Smooth muscle cell (in vitro differentiated cells): ENCODE results near the gene SLC39A11. TPM values are rescaled to one million over a fixed set of nuclear protein-coding genes. Genes with fewer than 3 reads are reported as not detected.
"Not testable (repeated sequence)": the region's sequence is repeated elsewhere in the genome, so short reads cannot be mapped to it uniquely, and the experiment has no call there.

Source experiments
- DNase-seq: peaks from one replicate; lab custom pipeline; 2025; ENCODE audit not compliant: unreplicated experiment; lab: John Stamatoyannopoulos, UW
- H2AFZ ChIP-seq: fragments of 200-600 bp; sonication (generic); 2 replicates; pipeline ENCODE4 v1.6.0; 2016; ENCODE audit warnings: antibody characterized with exemption, low read depth, mild to moderate bottlenecking
- H3F3A ChIP-seq: fragments of 200-600 bp; sonication (generic); 2 replicates; pipeline ENCODE4 v1.6.0; 2017; ENCODE audit warnings: antibody characterized with exemption, low read depth
- H3K27ac ChIP-seq: fragments of 200-600 bp; sonication (generic); 2 replicates; pipeline ENCODE4 v1.5.1; 2016; ENCODE audit warnings: low read depth, mild to moderate bottlenecking
- H3K27me3 ChIP-seq: fragments of 200-600 bp; sonication (generic); 2 replicates; pipeline ENCODE4 v1.6.1; 2016; ENCODE audit warnings: low read depth, mild to moderate bottlenecking
- H3K36me3 ChIP-seq: fragments of 200-600 bp; sonication (generic); 2 replicates; pipeline ENCODE4 v1.5.1; 2016; ENCODE audit warnings: low read depth
- H3K4me1 ChIP-seq: fragments of 200-600 bp; sonication (generic); 2 replicates; pipeline ENCODE4 v1.5.1; 2016; ENCODE audit warnings: low read depth
- H3K4me2 ChIP-seq: fragments of 200-600 bp; sonication (generic); 2 replicates; pipeline ENCODE4 v1.6.0; 2016; ENCODE audit warnings: mild to moderate bottlenecking
- H3K4me3 ChIP-seq: fragments of 200-600 bp; sonication (generic); 2 replicates; pipeline ENCODE4 v1.5.1; 2016; ENCODE audit warnings: mild to moderate bottlenecking
- H3K79me2 ChIP-seq: fragments of 200-600 bp; sonication (generic); 2 replicates; pipeline ENCODE4 v1.6.0; 2016; ENCODE audit warnings: low read depth, mild to moderate bottlenecking
- H3K9ac ChIP-seq: fragments of 200-600 bp; sonication (generic); 2 replicates; pipeline ENCODE4 v1.6.0; 2016; ENCODE audit warnings: low read depth
- H3K9me3 ChIP-seq: fragments of 200-600 bp; sonication (generic); replicated peaks from 2 replicates; pipeline ENCODE4 v1.5.1; 2016; ENCODE audit warnings: low read depth
- H4K20me1 ChIP-seq: fragments of 200-600 bp; sonication (generic); 2 replicates; pipeline ENCODE4 v1.6.0; 2016; ENCODE audit warnings: low read depth
- WGBS: methylation state at CpG from one replicate; pipeline ENCODE4 v1.1.7; 2016; ENCODE audit warnings: low lambda C conversion rate; 5-methylcytosine and 5-hydroxymethylcytosine counted together
- polyA plus RNA-seq: library from polyadenylated mRNA; unstranded; fragments of >200 nt; fragmentation: Nextera tagmentation; extraction: Ambion mirVana; gene quantifications from 2 replicates; pipeline ENCODE4 v1.2.1, GENCODE V29; 2016
- total RNA-seq: library from RNA; depleted of rRNA; stranded (reverse); fragments of >200 nt; gene quantifications from 2 replicates; pipeline ENCODE4 v1.2.3, GENCODE V29; 2014
- TF ChIP-seq, protein P1 (sequence below): fragments of 200-600 bp; sonication (generic); IDR thresholded peaks from 2 replicates; pipeline ENCODE4 v1.5.1; 2017; ENCODE audit warnings: borderline replicate concordance, mild to moderate bottlenecking, antibody characterized with exemption; ENCODE audit not compliant: insufficient read depth, poor library complexity, severe bottlenecking

Gene SLC39A11
- total and polyA plus RNA-seq, 2 experiments from 2014 or later: 9.2 to 36.7 TPM

DNA sequence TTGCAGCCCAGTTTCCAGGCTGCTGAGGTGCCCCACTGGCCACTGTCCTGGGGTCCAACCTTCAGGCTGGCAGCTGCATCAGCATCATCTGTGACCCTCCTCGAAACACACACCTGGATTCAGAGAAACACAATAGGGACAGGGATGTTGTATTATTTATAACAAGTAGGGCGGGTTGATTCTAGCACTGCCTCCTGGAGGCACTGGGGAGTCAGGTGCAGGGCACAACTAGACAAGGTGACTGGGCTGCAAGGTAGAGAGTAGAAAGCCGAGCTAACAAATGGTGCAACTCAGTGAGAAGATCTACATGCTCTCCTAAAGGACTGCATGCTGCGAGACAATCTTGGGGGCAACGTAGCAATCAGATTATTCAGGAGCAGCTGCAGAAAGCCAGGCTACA is 317.3 kb downstream of the SLC39A11 start:
- H3K27ac ChIP-seq: no peak overlapping the region
- no peaks in the 10 kb centered on the region for H3K9me3 ChIP-seq
- no peak overlapping the region for H3K4me3 ChIP-seq
- no peaks in the 10 kb centered on the region for H3F3A ChIP-seq
- H3K27me3 ChIP-seq: no peaks in the 10 kb centered on the region
- no peak overlapping the region for H2AFZ ChIP-seq
- H3K4me1 ChIP-seq: no peaks in the 10 kb centered on the region
- TF ChIP-seq, protein P1, sequence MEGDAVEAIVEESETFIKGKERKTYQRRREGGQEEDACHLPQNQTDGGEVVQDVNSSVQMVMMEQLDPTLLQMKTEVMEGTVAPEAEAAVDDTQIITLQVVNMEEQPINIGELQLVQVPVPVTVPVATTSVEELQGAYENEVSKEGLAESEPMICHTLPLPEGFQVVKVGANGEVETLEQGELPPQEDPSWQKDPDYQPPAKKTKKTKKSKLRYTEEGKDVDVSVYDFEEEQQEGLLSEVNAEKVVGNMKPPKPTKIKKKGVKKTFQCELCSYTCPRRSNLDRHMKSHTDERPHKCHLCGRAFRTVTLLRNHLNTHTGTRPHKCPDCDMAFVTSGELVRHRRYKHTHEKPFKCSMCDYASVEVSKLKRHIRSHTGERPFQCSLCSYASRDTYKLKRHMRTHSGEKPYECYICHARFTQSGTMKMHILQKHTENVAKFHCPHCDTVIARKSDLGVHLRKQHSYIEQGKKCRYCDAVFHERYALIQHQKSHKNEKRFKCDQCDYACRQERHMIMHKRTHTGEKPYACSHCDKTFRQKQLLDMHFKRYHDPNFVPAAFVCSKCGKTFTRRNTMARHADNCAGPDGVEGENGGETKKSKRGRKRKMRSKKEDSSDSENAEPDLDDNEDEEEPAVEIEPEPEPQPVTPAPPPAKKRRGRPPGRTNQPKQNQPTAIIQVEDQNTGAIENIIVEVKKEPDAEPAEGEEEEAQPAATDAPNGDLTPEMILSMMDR: no peak
- H4K20me1 ChIP-seq: no peaks in the 10 kb centered on the region
- no peak for DNase-seq
- no peaks in the 10 kb centered on the region for H3K36me3 ChIP-seq
- H3K79me2 ChIP-seq: no peaks in the 10 kb centered on the region
- H3K9ac ChIP-seq: no peak overlapping the region
- 94% methylated on average over 5 of the region's 5 CpGs for WGBS
- no peak overlapping the region for H3K4me2 ChIP-seq

DNA sequence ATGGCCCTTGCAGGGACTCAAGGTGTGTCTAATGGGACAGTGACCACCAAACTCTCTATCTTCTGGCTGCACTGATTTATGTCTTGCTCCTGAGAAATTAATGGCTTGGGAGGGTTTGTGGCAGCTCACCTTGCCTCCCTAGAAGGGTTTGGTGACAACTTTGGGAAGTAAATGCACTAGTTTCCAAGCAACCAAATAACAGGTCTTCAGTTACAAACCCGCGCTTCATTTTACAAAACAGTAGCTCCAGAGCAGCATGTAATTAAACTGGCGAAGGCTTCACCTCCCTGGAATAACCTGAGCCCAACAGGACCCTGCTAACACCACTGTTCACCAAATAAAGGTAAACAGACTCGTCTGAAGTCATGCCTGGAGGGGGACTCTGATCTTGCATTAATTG is 318.3 kb downstream of the SLC39A11 start:
- Histone ChIP-seq H3F3A (no peaks in the 10 kb centered on the region), H3K79me2 (no peaks in the 10 kb centered on the region), H3K9ac (no peak overlapping the region), H3K4me1 (no peaks in the 10 kb centered on the region), H3K27me3 (no peaks in the 10 kb centered on the region), H3K27ac (no peak overlapping the region), H2AFZ (no peak overlapping the region), H3K9me3 (no peaks in the 10 kb centered on the region), H3K4me3 (no peak overlapping the region), H4K20me1 (no peaks in the 10 kb centered on the region), H3K36me3 (no peaks in the 10 kb centered on the region), H3K4me2 (no peak overlapping the region)
- TF ChIP-seq, protein P1: no peak
- DNase-seq: no peak
- WGBS: 86% methylated on average over 4 of the region's 4 CpGs

DNA sequence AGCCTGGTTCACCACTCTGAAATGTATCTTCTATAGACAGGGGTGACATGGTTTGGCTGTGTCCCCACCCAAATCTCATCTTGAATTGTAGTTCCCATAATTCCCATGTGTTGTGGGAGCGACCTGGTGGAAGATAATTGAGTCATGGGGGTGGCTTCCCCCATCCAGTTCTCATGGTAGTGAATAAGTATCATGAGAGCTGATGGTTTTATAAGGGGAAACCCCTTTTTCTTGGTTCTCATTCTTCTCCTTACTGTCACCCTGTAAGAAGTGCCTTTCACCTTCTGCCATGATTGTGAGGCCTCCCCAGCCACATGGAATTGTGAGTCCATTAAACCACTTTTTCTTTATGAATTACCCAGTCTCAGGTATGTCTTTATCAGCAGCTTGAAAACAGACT is 319.3 kb downstream of the SLC39A11 start:
- not testable (repeated sequence) for H3K4me3 ChIP-seq, DNase-seq, H3F3A ChIP-seq, H3K27ac ChIP-seq, H2AFZ ChIP-seq, H3K27me3 ChIP-seq, H3K36me3 ChIP-seq, H3K9me3 ChIP-seq, H3K9ac ChIP-seq, H3K79me2 ChIP-seq, H3K4me1 ChIP-seq, H4K20me1 ChIP-seq, H3K4me2 ChIP-seq
- WGBS: 93% methylated on average over 1 of the region's 1 CpG

DNA sequence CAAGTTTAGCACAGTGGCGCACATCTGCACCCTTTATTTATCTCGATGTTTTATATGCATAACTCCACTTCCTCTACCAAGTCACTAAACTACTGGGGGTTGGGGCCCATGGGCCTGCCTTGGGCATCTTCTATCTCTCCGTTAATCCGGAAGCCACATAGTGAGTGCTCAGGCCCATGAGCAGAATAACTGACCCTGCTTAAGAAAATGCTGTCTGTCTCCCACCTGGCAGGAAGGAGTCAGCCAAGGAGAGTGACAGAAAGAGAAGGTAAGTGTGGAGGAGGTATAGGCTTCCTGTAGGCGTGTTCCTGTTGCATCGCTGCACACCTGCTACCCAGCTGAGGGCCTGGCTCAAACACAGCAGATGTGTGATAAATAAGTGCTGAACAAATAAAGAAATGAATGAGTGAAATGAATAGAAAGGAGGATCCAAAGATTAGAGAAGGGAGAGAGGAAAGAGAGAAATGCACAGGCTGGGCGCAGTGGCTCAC is 320.1 kb downstream of the SLC39A11 start:
- no peaks in the 10 kb centered on the region for H3K27me3 ChIP-seq
- no peaks in the 10 kb centered on the region for H3K9me3 ChIP-seq
- no peaks in the 10 kb centered on the region for H4K20me1 ChIP-seq
- H3K36me3 ChIP-seq: no peaks in the 10 kb centered on the region
- no peaks in the 10 kb centered on the region for H3F3A ChIP-seq
- no peaks in the 10 kb centered on the region for H3K4me1 ChIP-seq
- no peak overlapping the region for H3K4me3 ChIP-seq
- no peaks in the 10 kb centered on the region for H3K79me2 ChIP-seq
- TF ChIP-seq, protein P1: no peak
- H3K9ac ChIP-seq: no peak overlapping the region
- H3K27ac ChIP-seq: no peak overlapping the region
- no peak overlapping the region for H3K4me2 ChIP-seq
- no peak for DNase-seq
- 97% methylated on average over 7 of the region's 7 CpGs for WGBS
- H2AFZ ChIP-seq: no peak overlapping the region
